GM18519 (cell line): ENCODE measurements around the gene CBR4.

Source experiments
- ATAC-seq: cut with Tn5 transposase; IDR thresholded peaks from one replicate; pipeline ENCODE4 v1.9.1; 2021; ENCODE audit warnings: mild to moderate bottlenecking, moderate library complexity; ENCODE audit not compliant: unreplicated experiment, low FRiP score

CBR4 gene

DNA sequence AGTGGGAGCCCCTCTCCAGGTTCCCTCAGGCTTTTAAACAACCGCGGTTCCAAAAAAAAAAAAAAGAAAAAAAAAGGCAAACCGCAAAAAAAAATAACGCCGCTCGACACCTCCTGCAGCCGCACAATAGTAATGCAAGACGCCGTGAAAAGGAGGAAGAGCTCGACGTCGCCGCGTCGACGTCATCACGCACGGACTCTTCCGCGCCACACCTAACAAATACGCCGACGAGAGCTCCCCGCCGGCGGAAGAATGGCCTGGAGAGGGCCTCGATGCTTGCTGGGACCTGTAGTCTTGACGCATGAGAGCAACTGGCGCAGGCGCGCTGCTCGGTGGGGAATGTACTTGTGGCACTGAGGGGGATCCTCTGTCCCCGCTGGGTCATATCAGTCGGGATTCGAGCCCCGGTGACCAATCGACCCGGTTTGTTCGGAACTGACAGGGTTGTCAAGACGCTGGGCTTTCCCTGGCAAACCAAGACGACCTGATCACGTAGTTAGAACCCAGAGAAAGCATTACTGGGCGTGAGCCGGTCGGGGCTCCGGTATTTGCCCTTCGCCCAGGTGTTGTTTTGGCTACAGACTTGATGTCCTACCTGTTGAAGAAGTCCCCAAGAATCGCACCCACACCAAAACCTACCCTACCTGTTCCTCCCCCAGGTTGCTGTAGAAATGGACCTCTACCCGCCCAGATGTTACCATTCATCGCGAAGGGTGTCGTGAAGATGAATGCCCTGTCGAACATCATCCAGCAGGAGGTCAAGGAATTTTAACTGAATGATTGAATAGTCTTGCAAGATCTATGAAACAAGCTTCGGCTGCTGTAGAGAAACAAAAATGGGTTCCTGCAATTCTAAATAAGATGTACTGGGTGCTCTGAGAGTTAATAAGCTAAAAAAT lies at the start of gene CBR4:
CBR4 (minus strand) TSS at position 131 of the 899 bp plus-strand sequence. CDS start 166 bp downstream, outside the sequence.
- peak; percentile 99 for ATAC-seq

- ATAC-seq, result no peak
Measured at GRCh38 chr4:169059306-169060211, 49.5 kb upstream of the CBR4 start.

DNA sequence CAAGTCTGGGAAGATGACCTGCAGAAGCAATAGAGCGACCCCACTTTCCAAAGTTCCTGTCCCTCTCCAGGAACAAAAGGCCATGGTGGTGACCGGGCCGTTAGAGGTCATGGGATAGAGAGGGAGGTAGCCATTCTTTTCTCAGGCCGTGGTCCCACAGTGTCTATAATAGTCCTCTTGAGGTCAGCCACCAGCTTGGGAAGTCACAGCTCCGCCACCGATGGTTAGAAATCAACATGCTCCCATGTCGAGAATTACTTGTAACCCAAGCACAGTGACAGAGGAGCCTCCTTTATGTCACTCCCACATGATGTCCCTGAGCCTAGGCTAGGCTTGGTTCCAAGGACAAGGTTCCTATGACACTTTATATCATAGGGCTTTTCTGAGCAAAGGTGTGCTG lies 48.3 kb upstream of the CBR4 start:
- ATAC-seq, result no peak

DNA sequence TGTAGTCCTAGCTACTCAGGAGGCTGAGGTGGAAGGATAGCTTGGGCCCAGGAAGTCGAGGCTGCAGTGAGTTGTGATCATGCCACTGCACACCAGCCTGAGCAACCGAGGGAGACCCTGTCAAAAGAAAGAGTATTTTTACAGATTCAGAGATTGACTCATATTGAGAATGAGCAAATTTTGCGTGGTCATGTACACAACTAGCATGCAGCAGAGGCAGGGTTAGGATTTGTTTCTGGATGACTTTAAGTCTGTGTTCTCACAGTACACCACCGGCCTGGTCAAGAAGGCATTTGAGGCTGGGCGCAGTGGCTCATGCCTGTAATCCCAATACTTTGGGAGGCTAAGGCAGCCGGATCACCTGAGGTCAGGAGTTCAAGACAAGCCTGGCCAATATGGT lies 44.8 kb upstream of the CBR4 start:
- ATAC-seq, result peak; percentile 75

DNA sequence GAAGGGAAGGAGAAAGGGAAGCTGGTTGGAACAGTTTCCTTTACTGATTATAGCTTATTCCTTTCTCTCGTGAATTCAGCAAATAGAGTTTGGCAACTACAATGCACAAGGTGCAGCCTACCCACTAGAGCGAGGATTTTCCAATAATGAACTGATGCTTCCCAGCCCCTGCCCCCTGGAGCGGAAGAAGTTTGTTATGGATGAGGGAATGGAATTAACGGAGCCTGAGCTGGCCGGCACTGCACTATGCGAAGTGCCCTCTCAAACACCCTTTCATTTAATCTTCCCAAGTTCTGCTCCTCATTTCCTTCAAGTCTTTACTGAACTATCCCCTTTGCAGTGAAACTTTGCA lies 42.5 kb upstream of the CBR4 start:
- no peak for ATAC-seq

DNA sequence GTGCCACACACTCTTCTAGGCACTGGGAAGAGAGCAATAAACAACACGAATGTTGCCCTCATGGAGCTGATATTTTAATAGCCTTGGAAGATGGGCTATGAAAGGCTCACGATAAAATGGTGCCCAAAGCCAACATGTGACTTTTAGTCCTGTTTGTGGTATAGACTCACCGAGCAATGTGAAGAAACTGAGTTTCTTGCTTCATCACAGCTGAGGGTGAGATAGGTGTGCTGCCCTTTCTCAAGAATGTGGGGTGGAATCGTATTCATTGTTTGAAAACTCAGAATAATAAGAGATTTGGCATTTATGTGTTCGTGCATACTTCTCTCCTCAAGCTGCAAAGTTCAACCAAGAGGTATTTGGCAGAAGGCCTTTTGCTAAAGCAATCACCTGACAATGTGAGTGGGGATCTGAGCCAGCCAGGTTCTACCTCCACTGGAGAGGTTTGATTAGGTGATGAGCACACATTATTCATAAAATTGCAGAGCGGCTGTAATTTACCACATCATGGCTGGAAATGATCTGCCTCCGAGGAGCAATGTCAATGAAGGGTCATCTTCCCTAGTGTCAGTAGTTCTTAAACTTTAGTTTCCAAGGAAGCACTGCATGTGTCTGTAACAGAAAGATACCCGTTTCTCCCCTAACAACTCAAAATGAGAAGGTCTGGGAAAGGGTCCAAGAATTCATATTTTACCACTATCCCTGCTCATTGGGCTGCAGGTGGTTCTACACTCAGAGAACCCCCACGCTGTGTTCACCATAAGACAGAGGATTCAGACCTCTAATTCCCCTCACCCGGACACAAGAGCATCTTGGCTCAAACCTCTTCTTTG lies 41.9 kb upstream of the CBR4 start:
- ATAC-seq, result no peak

GRCh38 chr4:169050881-169051760 lies 41.1 kb upstream of the CBR4 start:
- ATAC-seq, result no peak

DNA sequence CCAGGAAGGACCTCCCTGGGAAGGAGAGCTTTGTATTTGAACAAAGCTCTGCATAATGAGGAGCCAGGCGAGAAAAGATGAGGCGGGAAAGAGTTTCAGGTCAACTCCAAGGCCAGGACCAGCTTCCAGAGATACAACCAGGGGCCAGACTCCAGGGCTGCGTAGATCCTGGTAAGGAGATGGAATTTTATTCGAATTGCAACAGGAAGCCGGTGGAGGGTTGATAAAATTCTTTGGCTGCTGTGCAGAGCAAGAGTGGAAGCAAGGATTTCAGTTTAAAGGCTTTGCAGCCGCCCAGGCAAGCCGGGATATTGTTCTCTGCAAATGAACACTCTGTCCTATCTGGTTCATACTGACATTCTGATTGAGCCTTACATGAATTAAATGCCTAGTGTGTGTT lies 40.2 kb upstream of the CBR4 start:
- no peak for ATAC-seq

- no peak for ATAC-seq
Measured at GRCh38 chr4:169048868-169049414, 38.9 kb upstream of the CBR4 start.

GRCh38 chr4:169047956-169048355 lies 37.9 kb upstream of the CBR4 start:
- ATAC-seq, result no peak

- ATAC-seq, result no peak
Measured at GRCh38 chr4:169045862-169046584, 36.0 kb upstream of the CBR4 start.

GRCh38 chr4:169044714-169045447 lies 34.8 kb upstream of the CBR4 start:
- no peak for ATAC-seq

DNA sequence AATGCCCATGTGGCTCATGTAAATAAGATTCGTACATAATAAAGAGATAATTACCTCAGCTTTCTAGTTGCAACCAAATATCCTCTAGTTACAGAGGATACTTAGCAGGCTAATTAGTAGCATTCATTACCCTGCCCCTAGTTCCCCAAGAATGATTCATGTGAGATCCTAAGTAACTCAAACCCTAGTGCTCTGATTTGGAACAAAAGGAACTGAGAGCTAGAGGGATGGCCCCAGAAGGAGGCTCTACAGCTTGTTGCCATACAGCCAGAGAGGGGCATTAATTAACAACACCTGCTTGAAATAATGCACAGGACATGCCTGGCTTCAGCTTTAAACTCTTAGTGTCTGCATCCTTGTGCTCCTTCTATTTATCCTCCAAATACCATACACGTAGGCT lies 32.6 kb upstream of the CBR4 start:
- no peak for ATAC-seq

DNA sequence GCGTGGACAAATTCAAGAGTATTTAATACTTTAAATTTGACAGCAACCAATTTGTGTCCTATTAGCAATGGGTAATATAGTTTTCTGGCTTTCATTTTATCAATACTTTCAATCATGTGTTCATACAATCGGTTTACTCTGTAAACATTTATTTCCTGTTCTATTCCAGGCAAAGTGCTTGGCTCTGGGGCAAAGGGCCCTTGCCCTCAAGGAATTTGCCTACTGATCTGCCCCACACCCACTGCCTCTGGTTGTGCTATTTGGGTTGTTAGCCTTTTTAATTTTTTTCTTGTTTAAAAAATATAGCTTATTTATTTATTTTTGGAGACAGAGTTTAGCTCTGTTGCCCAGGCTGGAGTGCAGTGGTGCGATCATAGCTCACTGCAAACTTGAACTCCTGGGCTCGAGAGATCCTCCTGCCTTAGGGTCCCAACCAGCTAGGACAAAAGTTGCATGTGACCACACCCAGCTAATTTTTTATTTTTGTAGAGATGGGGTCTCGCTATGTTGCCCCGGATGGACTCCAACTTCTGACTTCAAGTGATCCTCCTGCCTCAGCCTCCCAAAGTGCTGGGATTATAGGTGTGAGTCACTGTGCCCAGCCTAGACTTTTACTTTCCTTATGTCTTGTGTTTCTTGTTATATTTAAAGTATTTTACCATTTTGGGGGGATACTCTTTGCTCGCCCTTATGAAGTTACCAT lies 30.7 kb upstream of the CBR4 start:
- ATAC-seq, result no peak

- ATAC-seq, result no peak
Measured at GRCh38 chr4:169039251-169039954, 29.3 kb upstream of the CBR4 start.

- no peak for ATAC-seq
Measured at GRCh38 chr4:169037506-169037905, 27.5 kb upstream of the CBR4 start.
